MM.1S (cell line): Measurements from ENCODE around the gene ALPK3.

Source experiments
- DNase-seq: peaks from one replicate; pipeline ENCODE4 v3.0.0-alpha.2; 2015
- H2AFZ ChIP-seq: fragments of 300-600 bp; sonication (generic); 2 replicates; pipeline ENCODE4 v1.6.0; 2016; ENCODE audit warnings: antibody characterized with exemption, low read length
- H3F3A ChIP-seq: fragments of 300-600 bp; sonication (generic); 2 replicates; pipeline ENCODE4 v1.6.1; 2016; ENCODE audit warnings: mild to moderate bottlenecking, antibody characterized with exemption, low read length, moderate library complexity, mixed read lengths; ENCODE audit not compliant: insufficient read depth
- H3K27ac ChIP-seq: fragments of 300-600 bp; sonication (generic); 2 replicates; pipeline ENCODE4 v1.5.1; 2016; ENCODE audit warnings: mild to moderate bottlenecking, low read length
- H3K27me3 ChIP-seq: fragments of 300-600 bp; sonication (generic); replicated peaks from 2 replicates; pipeline ENCODE4 v1.6.0; 2016; ENCODE audit warnings: low read length; ENCODE audit not compliant: insufficient read depth
- H3K36me3 ChIP-seq: fragments of 300-600 bp; sonication (generic); replicated peaks from 2 replicates; pipeline ENCODE4 v1.6.1; 2016; ENCODE audit warnings: mild to moderate bottlenecking, low read length, mixed read lengths; ENCODE audit not compliant: insufficient read depth
- H3K4me1 ChIP-seq: fragments of 300-600 bp; sonication (generic); 2 replicates; pipeline ENCODE4 v1.6.1; 2016; ENCODE audit warnings: low read length, mixed read lengths
- H3K4me2 ChIP-seq: fragments of 300-600 bp; sonication (generic); 2 replicates; pipeline ENCODE4 v1.6.0; 2016; ENCODE audit warnings: low read depth, low read length
- H3K4me3 ChIP-seq: fragments of 300-600 bp; sonication (generic); 2 replicates; pipeline ENCODE4 v1.5.1; 2016; ENCODE audit warnings: low read length, mixed read lengths
- H3K79me2 ChIP-seq: fragments of 300-600 bp; sonication (generic); 2 replicates; pipeline ENCODE4 v1.6.1; 2016; ENCODE audit warnings: mixed run types, low read length, mixed read lengths
- H3K9ac ChIP-seq: fragments of 300-600 bp; sonication (generic); 2 replicates; pipeline ENCODE4 v1.6.1; 2016; ENCODE audit warnings: low read length, mixed read lengths
- H3K9me2 ChIP-seq: fragments of 300-600 bp; sonication (generic); replicated peaks from 2 replicates; pipeline ENCODE4 v1.6.1; 2016; ENCODE audit warnings: mild to moderate bottlenecking, low read length, mixed read lengths; ENCODE audit not compliant: insufficient read depth
- H3K9me3 ChIP-seq: fragments of 300-600 bp; sonication (generic); replicated peaks from 2 replicates; pipeline ENCODE4 v1.6.1; 2016; ENCODE audit warnings: mild to moderate bottlenecking, low read length, mixed read lengths; ENCODE audit not compliant: insufficient read depth
- H4K20me1 ChIP-seq: fragments of 300-600 bp; sonication (generic); 2 replicates; pipeline ENCODE4 v1.6.1; 2016; ENCODE audit warnings: mild to moderate bottlenecking, low read length, moderate library complexity, mixed read lengths; ENCODE audit not compliant: insufficient read depth
- CTCF ChIP-seq: fragments of 300-600 bp; sonication (generic); IDR thresholded peaks from 2 replicates; pipeline ENCODE4 v1.5.1; 2016; ENCODE audit warnings: antibody characterized with exemption, low read length, mixed read lengths
- EZH2 ChIP-seq: fragments of 300-600 bp; sonication (generic); optimal IDR thresholded peaks from 2 replicates; pipeline ENCODE3; 2017; ENCODE audit warnings: low read depth, mild to moderate bottlenecking, antibody characterized with exemption, low read length, mixed read lengths
- EZH2phosphoT487 ChIP-seq: fragments of 300-600 bp; sonication (generic); IDR thresholded peaks from 2 replicates; pipeline ENCODE4 v1.6.1; 2018; ENCODE audit warnings: antibody characterized with exemption, low read length

The ALPK3 gene

GRCh38 chr15:84872009-84872910 lies 55.1 kb downstream of the ALPK3 start:
- no peaks in the 10 kb centered on the region for H3K4me1 ChIP-seq
- no peaks in the 10 kb centered on the region for H3K36me3 ChIP-seq
- no peak overlapping the region for H3K9ac ChIP-seq
- no peak for DNase-seq
- no peak overlapping the region for H3K4me3 ChIP-seq
- no peak overlapping the region for H3K27ac ChIP-seq
- no peak for TF ChIP-seq EZH2
- TF ChIP-seq CTCF = no peak
- TF ChIP-seq EZH2phosphoT487 = no peak
- no peak overlapping the region for H2AFZ ChIP-seq
- no peaks in the 10 kb centered on the region for H3K79me2 ChIP-seq
- H4K20me1 ChIP-seq = no peaks in the 10 kb centered on the region
- no peaks in the 10 kb centered on the region for H3F3A ChIP-seq
- H3K27me3 ChIP-seq = no peaks in the 10 kb centered on the region
- H3K9me2 ChIP-seq = no peaks in the 10 kb centered on the region
- H3K4me2 ChIP-seq = no peak overlapping the region
- no peaks in the 10 kb centered on the region for H3K9me3 ChIP-seq

- no peak for TF ChIP-seq EZH2phosphoT487
- TF ChIP-seq CTCF = no peak
- no peak for TF ChIP-seq EZH2
- Histone ChIP-seq H3K36me3 (no peaks in the 10 kb centered on the region), H3K4me1 (no peaks in the 10 kb centered on the region), H3K4me2 (no peak overlapping the region), H3K27me3 (no peaks in the 10 kb centered on the region), H3K79me2 (no peaks in the 10 kb centered on the region), H3K27ac (no peak overlapping the region), H3K9me3 (no peaks in the 10 kb centered on the region), H3F3A (no peaks in the 10 kb centered on the region), H4K20me1 (no peaks in the 10 kb centered on the region), H2AFZ (no peak overlapping the region), H3K9ac (no peak overlapping the region), H3K9me2 (no peaks in the 10 kb centered on the region), H3K4me3 (no peak overlapping the region)
- DNase-seq = no peak
These were observed 56.8 kb downstream of the ALPK3 start for GRCh38 chr15:84873997-84874396.

- no peak for TF ChIP-seq EZH2
- no peak for TF ChIP-seq EZH2phosphoT487
- TF ChIP-seq CTCF = no peak
- no peak overlapping the region for H3K4me3 ChIP-seq
- H3K36me3 ChIP-seq = no peaks in the 10 kb centered on the region
- no peak overlapping the region for H3K27ac ChIP-seq
- H3K9me2 ChIP-seq = no peaks in the 10 kb centered on the region
- H3K4me2 ChIP-seq = no peak overlapping the region
- no peaks in the 10 kb centered on the region for H3K4me1 ChIP-seq
- no peaks in the 10 kb centered on the region for H3K79me2 ChIP-seq
- H2AFZ ChIP-seq = no peak overlapping the region
- H3K9me3 ChIP-seq = no peaks in the 10 kb centered on the region
- DNase-seq = no peak
- no peaks in the 10 kb centered on the region for H3K27me3 ChIP-seq
- H4K20me1 ChIP-seq = no peaks in the 10 kb centered on the region
- H3K9ac ChIP-seq = no peak overlapping the region
- no peaks in the 10 kb centered on the region for H3F3A ChIP-seq
These were observed 58.0 kb downstream of the ALPK3 start for GRCh38 chr15:84874981-84875699.
